H1 (cell line): Measurements from ENCODE around the gene TUBE1. TPM values are rescaled to one million over a fixed set of nuclear protein-coding genes. Genes with fewer than 3 reads are reported as not detected.

Experiments used
- CTCF ChIA-PET: fragments of 300-600 bp; sonication (Branson Sonifier 250); formaldehyde crosslinking; loops from one replicate; lab custom pipeline; 2021; ENCODE audit not compliant: partially characterized antibody; lab: Charles Lee
- POLR2A ChIA-PET: fragments of 300-600 bp; sonication (Branson Sonifier 250); formaldehyde crosslinking; loops from one replicate; lab custom pipeline; 2021; ENCODE audit warnings: inconsistent platforms; ENCODE audit not compliant: partially characterized antibody; lab: Charles Lee
- DNase-seq, 2 experiments: peaks; one replicate each; pipeline versions ENCODE4 v3.0.0 to v3.0.0-alpha.2; 2010 to 2022; ENCODE audit warnings: low spot score in 2 of 2, low read depth in 1 of 2, mixed read lengths in 1 of 2
- FAIRE-seq: peaks from 2 replicates; lab custom pipeline; 2011; peaks lifted over from hg19 to GRCh38; lab: Jason Lieb, UNC
- H2AFZ ChIP-seq: 2 replicates; pipeline ENCODE4 v1.8.1; 2012; ENCODE audit warnings: low read length, inconsistent platforms
- H2AK5ac ChIP-seq: 2 replicates; pipeline ENCODE4 v1.6.1; 2013; ENCODE audit warnings: low read depth, low read length
- H2BK120ac ChIP-seq: replicated peaks from 2 replicates; pipeline ENCODE3; 2013; ENCODE audit warnings: low read depth, low read length, inconsistent platforms
- H2BK12ac ChIP-seq: 2 replicates; pipeline ENCODE4 v1.6.1; 2013; ENCODE audit warnings: low read depth, low read length
- H2BK15ac ChIP-seq: 2 replicates; pipeline ENCODE4 v1.6.1; 2013; ENCODE audit warnings: low read length
- H2BK20ac ChIP-seq: 2 replicates; pipeline ENCODE4 v1.6.1; 2013; ENCODE audit warnings: low read length
- H2BK5ac ChIP-seq: 2 replicates; pipeline ENCODE4 v1.6.1; 2013; ENCODE audit warnings: low read depth, low read length
- H3K14ac ChIP-seq: 2 replicates; pipeline ENCODE4 v1.6.1; 2013; ENCODE audit warnings: inconsistent platforms; ENCODE audit not compliant: insufficient read length
- H3K18ac ChIP-seq: 2 replicates; pipeline ENCODE4 v1.6.1; 2013; ENCODE audit warnings: low read length; ENCODE audit errors: extremely low read depth
- H3K23ac ChIP-seq: 2 replicates; pipeline ENCODE4 v1.6.1; 2013; ENCODE audit warnings: inconsistent platforms; ENCODE audit not compliant: insufficient read length
- H3K23me2 ChIP-seq: 2 replicates; pipeline ENCODE4 v1.6.1; 2013; ENCODE audit warnings: low read depth, low read length
- H3K27ac ChIP-seq: 2 replicates; pipeline ENCODE4 v1.6.1; 2011; ENCODE audit warnings: low read depth, low read length, inconsistent platforms
- H3K27me3 ChIP-seq, 4 experiments: replicated peaks in 1 of 4; 1 replicate in 1 of 4; 2 replicates in 3 of 4; pipeline versions ENCODE4 v1.6.1 to v1.8.1; 2011 to 2013; ENCODE audit warnings: low read length in 3 of 4, mild to moderate bottlenecking in 3 of 4, inconsistent platforms in 2 of 4, mixed read lengths in 2 of 4, moderate library complexity in 1 of 4; ENCODE audit not compliant: control insufficient read depth in 3 of 4, insufficient read depth in 3 of 4; ENCODE audit errors: extremely low read depth in 1 of 4
- H3K36me3 ChIP-seq, 4 experiments: 2 replicates each; pipeline versions ENCODE4 v1.6.1 to v1.8.1; 2011 to 2013; ENCODE audit warnings: mild to moderate bottlenecking in 4 of 4, low read length in 3 of 4, moderate library complexity in 2 of 4, control low read depth in 1 of 4, inconsistent platforms in 1 of 4; ENCODE audit not compliant: insufficient read depth in 4 of 4, control insufficient read depth in 2 of 4
- H3K4ac ChIP-seq: replicated peaks from 2 replicates; pipeline ENCODE3; 2013; ENCODE audit warnings: low read length, low read depth, mixed read lengths, inconsistent platforms; ENCODE audit not compliant: insufficient read length
- H3K4me1 ChIP-seq, 4 experiments: replicated peaks in 1 of 4; 1 replicate in 1 of 4; 2 replicates in 3 of 4; pipeline versions ENCODE4 v1.6.1 to v1.8.1; 2011 to 2013; ENCODE audit warnings: low read length in 3 of 4, inconsistent platforms in 2 of 4, mixed read lengths in 1 of 4; ENCODE audit not compliant: insufficient read depth in 4 of 4, control insufficient read depth in 3 of 4
- H3K4me2 ChIP-seq, 2 experiments: 2 replicates each; pipeline versions ENCODE4 v1.6.1 to v1.8.1; 2011 to 2013; ENCODE audit warnings: low read depth in 2 of 2, low read length in 2 of 2, control low read depth in 1 of 2, inconsistent platforms in 1 of 2, mild to moderate bottlenecking in 1 of 2; ENCODE audit not compliant: insufficient read depth in 1 of 2
- H3K4me3 ChIP-seq, 4 experiments: fragments of 200-600, 300-600 bp in 1 of 4; sonication (generic), shearing (Covaris generic), sonication (Bioruptor Twin) in 1 of 4; 2 replicates each; pipeline versions ENCODE4 v1.5.1 to v1.8.1; 2011 to 2016; ENCODE audit warnings: low read length in 4 of 4, low read depth in 3 of 4, control low read depth in 2 of 4, inconsistent platforms in 2 of 4, mild to moderate bottlenecking in 2 of 4, mixed read lengths in 1 of 4, moderate library complexity in 1 of 4; ENCODE audit not compliant: insufficient read depth in 2 of 4; ENCODE audit errors: extremely low read depth in 1 of 4
- H3K56ac ChIP-seq: replicated peaks from 2 replicates; pipeline ENCODE3; 2013; ENCODE audit warnings: low read depth, mild to moderate bottlenecking, mixed read lengths, low read length, inconsistent platforms; ENCODE audit not compliant: insufficient read length
- H3K79me1 ChIP-seq: 2 replicates; pipeline ENCODE4 v1.6.1; 2013; ENCODE audit warnings: low read depth, low read length, control low read depth
- H3K79me2 ChIP-seq, 2 experiments: 2 replicates each; pipeline versions ENCODE4 v1.6.1 to v1.8.1; 2012 to 2013; ENCODE audit warnings: low read length in 2 of 2, mild to moderate bottlenecking in 2 of 2, inconsistent platforms in 1 of 2; ENCODE audit not compliant: insufficient read depth in 2 of 2, control insufficient read depth in 1 of 2
- H3K9ac ChIP-seq, 4 experiments: replicated peaks in 1 of 4; 1 replicate in 1 of 4; 2 replicates in 3 of 4; pipeline versions ENCODE4 v1.6.1 to v1.8.1; 2011 to 2013; ENCODE audit warnings: low read depth in 3 of 4, low read length in 3 of 4, control low read depth in 2 of 4, mild to moderate bottlenecking in 2 of 4, moderate library complexity in 2 of 4, inconsistent platforms in 1 of 4; ENCODE audit errors: extremely low read depth in 1 of 4
- H3K9me3 ChIP-seq, 2 experiments: 2 replicates each; pipeline versions ENCODE4 v1.6.1 to v1.8.1; 2012 to 2013; ENCODE audit warnings: mild to moderate bottlenecking in 2 of 2, moderate library complexity in 2 of 2, control low read depth in 1 of 2, inconsistent platforms in 1 of 2, low read depth in 1 of 2, low read length in 1 of 2, mixed read lengths in 1 of 2; ENCODE audit not compliant: insufficient read depth in 2 of 2
- H4K20me1 ChIP-seq, 2 experiments: replicated peaks in 1 of 2; 2 replicates each; pipeline versions ENCODE3 to v1.8.1; 2011 to 2013; ENCODE audit warnings: inconsistent platforms in 2 of 2, low read length in 2 of 2, mild to moderate bottlenecking in 1 of 2; ENCODE audit not compliant: insufficient read depth in 2 of 2, control insufficient read depth in 1 of 2
- H4K5ac ChIP-seq: 2 replicates; pipeline ENCODE4 v1.6.1; 2013; ENCODE audit warnings: low read length, low read depth, mixed read lengths, inconsistent platforms; ENCODE audit not compliant: insufficient read length
- H4K8ac ChIP-seq: 2 replicates; pipeline ENCODE4 v1.8.0; 2013; ENCODE audit warnings: mild to moderate bottlenecking, moderate library complexity, low read length, inconsistent platforms; ENCODE audit not compliant: insufficient read depth; ENCODE audit errors: extremely low read depth
- H4K91ac ChIP-seq: replicated peaks from 2 replicates; pipeline ENCODE3; 2013; ENCODE audit warnings: low read length, mixed read lengths, inconsistent platforms; ENCODE audit not compliant: insufficient read length
- ASH2L ChIP-seq: fragments of 200-600, 300-600 bp; sonication (generic); IDR thresholded peaks from one replicate; pipeline ENCODE4 v1.7.1; 2017; ENCODE audit warnings: low read length
- BRCA1 ChIP-seq: IDR thresholded peaks from 2 replicates; pipeline ENCODE4 v1.6.1; 2012; ENCODE audit warnings: low read depth, low read length, improper control_type of control experiment
- CHD2 ChIP-seq: IDR thresholded peaks from 2 replicates; pipeline ENCODE4 v1.6.1; 2012; ENCODE audit warnings: low read length, improper control_type of control experiment
- CTBP2 ChIP-seq: IDR thresholded peaks from 2 replicates; pipeline ENCODE4 v1.7.0; 2011; ENCODE audit warnings: borderline replicate concordance, mild to moderate bottlenecking, moderate library complexity, mixed read lengths, low read length; ENCODE audit not compliant: insufficient read depth, insufficient read length
- GABPA ChIP-seq: IDR thresholded peaks from 2 replicates; pipeline ENCODE4 v1.6.1; 2011; ENCODE audit warnings: mild to moderate bottlenecking, low read length, moderate library complexity, borderline replicate concordance; ENCODE audit not compliant: insufficient read depth
- NANOG ChIP-seq: IDR thresholded peaks from 2 replicates; pipeline ENCODE4 v1.6.1; 2011; ENCODE audit warnings: low read length, low read depth, mild to moderate bottlenecking, inconsistent platforms; ENCODE audit not compliant: insufficient read depth, poor library complexity, severe bottlenecking
- NRF1 ChIP-seq: IDR thresholded peaks from 2 replicates; pipeline ENCODE4 v1.6.1; 2011; ENCODE audit warnings: mild to moderate bottlenecking, low read depth, low read length, improper control_type of control experiment
- PHF8 ChIP-seq: fragments of 200-600 bp; sonication (generic); conservative IDR thresholded peaks from 2 replicates; pipeline ENCODE4 v1.7.1; 2012; ENCODE audit warnings: low read depth, mild to moderate bottlenecking, inconsistent platforms, low read length, moderate library complexity
- RNF2 ChIP-seq: fragments of 200-900, 300-1000 bp; sonication (generic); IDR thresholded peaks from 2 replicates; pipeline ENCODE4 v1.7.1; 2016; ENCODE audit warnings: borderline replicate concordance, low read depth, mild to moderate bottlenecking, antibody characterized with exemption, low read length; ENCODE audit not compliant: poor library complexity, severe bottlenecking; ENCODE audit errors: missing control alignments
- SUZ12 ChIP-seq: fragments of 200-600 bp; sonication (generic); IDR thresholded peaks from 2 replicates; pipeline ENCODE4 v1.6.1; 2012; ENCODE audit warnings: mild to moderate bottlenecking, inconsistent platforms, low read length, moderate library complexity, mixed read lengths
- TAF1 ChIP-seq: IDR thresholded peaks from 2 replicates; pipeline ENCODE4 v1.6.1; 2011; ENCODE audit warnings: mild to moderate bottlenecking, low read depth, low read length
- ZNF274 ChIP-seq: IDR thresholded peaks from 2 replicates; pipeline ENCODE4 v1.7.0; 2012; ENCODE audit warnings: low read length, borderline replicate concordance; ENCODE audit errors: extremely low read depth
- WGBS, 2 experiments: shearing (Covaris generic) in 1 of 2; methylation state at CpG; one replicate each; pipeline versions ENCODE4 v1.1.6 to v1.1.7; 2013 to 2015; ENCODE audit warnings: low lambda C conversion rate in 2 of 2, mixed read lengths in 2 of 2, inconsistent platforms in 1 of 2, low coverage in 1 of 2, missing lambda C conversion rate in 1 of 2; ENCODE audit not compliant: insufficient replicate concordance in 2 of 2, insufficient coverage in 1 of 2, insufficient read length in 1 of 2; ENCODE audit errors: extremely low coverage in 1 of 2, missing lambda C conversion rate in 1 of 2; 5-methylcytosine and 5-hydroxymethylcytosine counted together
- polyA plus RNA-seq, 7 experiments: library from polyadenylated mRNA; depleted of rRNA in 3 of 7; stranded (reverse) in 5 of 7; unstranded in 2 of 7; fragments of >200 nt in 5 of 7; fragments of 200-250 nt in 2 of 7; gene quantifications; 1 replicate in 5 of 7; 2 replicates in 1 of 7; 4 replicates in 1 of 7; pipeline versions ENCODE4 v1.2.1 to v1.2.3, GENCODE V29; 2011 to 2013; ENCODE audit warnings: missing spikeins in 2 of 7, mixed read lengths in 2 of 7
- total RNA-seq: library from RNA; stranded (reverse); fragmentation: NEBNext Ultra II Directional; extraction: Animal tissue kit (Norgen Biotek cat#: 25700); gene quantifications from 2 replicates; pipeline ENCODE4 v1.2.1, GENCODE V29; 2021

TUBE1 gene
- total and polyA plus RNA-seq, 2 of the 8 experiments (the other 6 are each of a cell fraction or from before 2014, with no cell fraction given): 8.0 to 15.9 TPM

GRCh38 chr6:112130878-112131277 is 43.6 kb upstream of the TUBE1 start:
- H4K5ac ChIP-seq: no peak overlapping the region
- no peak overlapping the region for H4K91ac ChIP-seq
- POLR2A ChIA-PET: no interaction called here
- TF ChIP-seq ZNF274: no peak
- no peak for TF ChIP-seq PHF8
- no peak for TF ChIP-seq TAF1
- no peak for TF ChIP-seq SUZ12
- no peak for TF ChIP-seq GABPA
- no peak for TF ChIP-seq ASH2L
- no peak for TF ChIP-seq NRF1
- no peak for TF ChIP-seq RNF2
- no peak for TF ChIP-seq NANOG
- no peak for TF ChIP-seq CHD2
- no peak for TF ChIP-seq CTBP2
- TF ChIP-seq BRCA1: no peak

More at GRCh38 chr6:112130878-112131277, 43.6 kb upstream of the TUBE1 start:
- H3K18ac ChIP-seq: no peak overlapping the region
- H4K20me1 ChIP-seq: no peaks in the 10 kb centered on the region
- H2BK12ac ChIP-seq: no peak overlapping the region
- no peaks in the 10 kb centered on the region for H3K23me2 ChIP-seq
- H3K4me2 ChIP-seq: no peak overlapping the region
- H3K9me3 ChIP-seq: no peaks in the 10 kb centered on the region
- H3K9ac ChIP-seq: no peak overlapping the region
- H3K36me3 ChIP-seq: no peaks in the 10 kb centered on the region
- no peaks in the 10 kb centered on the region for H3K79me1 ChIP-seq
- no peak overlapping the region for H3K23ac ChIP-seq
- H3K79me2 ChIP-seq: no peaks in the 10 kb centered on the region
- H2AK5ac ChIP-seq: no peak overlapping the region
- no peak overlapping the region for H2BK5ac ChIP-seq
- no peak overlapping the region for H2BK120ac ChIP-seq
- H2BK15ac ChIP-seq: no peak overlapping the region
- no peak overlapping the region for H3K56ac ChIP-seq
- H3K27ac ChIP-seq: no peak overlapping the region
- CTCF ChIA-PET: interaction anchor here (0.6 kb wide), 1 partner anchor 217 kb away, joined by 3 read pairs; no protein-coding TSS in a partner anchor
- H2BK20ac ChIP-seq: no peak overlapping the region
- no peak overlapping the region for H3K4me3 ChIP-seq
- no peak overlapping the region for H3K14ac ChIP-seq
- H2AFZ ChIP-seq: no peak overlapping the region
- DNase-seq (no peak), FAIRE-seq (no peak)
- H3K4ac ChIP-seq: no peak overlapping the region
- 81% methylated on average over 3 of the region's 3 CpGs; no CpG with 5 or more reads in 1 of the 2 experiments for WGBS, 2 experiments
- H3K4me1 ChIP-seq: no peaks in the 10 kb centered on the region
- H3K27me3 ChIP-seq: no peaks in the 10 kb centered on the region
- H4K8ac ChIP-seq: no peak overlapping the region
